OCI-LY7 (cell line): Measurements from ENCODE around the gene TMEM140.

Experiments
- EZH2phosphoT487 ChIP-seq: fragments of 200-600 bp; sonication (generic); IDR thresholded peaks from 2 replicates; pipeline ENCODE4 v1.6.1; 2018; ENCODE audit warnings: low read depth, borderline replicate concordance, mild to moderate bottlenecking, mixed run types, antibody characterized with exemption, low read length, moderate library complexity, mixed read lengths
- TF ChIP-seq, protein P1 (sequence below): fragments of 200-600 bp; sonication (generic); conservative IDR thresholded peaks from 2 replicates; pipeline ENCODE4 v1.5.1; 2014; ENCODE audit warnings: mild to moderate bottlenecking, antibody characterized with exemption, low read length, moderate library complexity, mixed read lengths

DNA sequence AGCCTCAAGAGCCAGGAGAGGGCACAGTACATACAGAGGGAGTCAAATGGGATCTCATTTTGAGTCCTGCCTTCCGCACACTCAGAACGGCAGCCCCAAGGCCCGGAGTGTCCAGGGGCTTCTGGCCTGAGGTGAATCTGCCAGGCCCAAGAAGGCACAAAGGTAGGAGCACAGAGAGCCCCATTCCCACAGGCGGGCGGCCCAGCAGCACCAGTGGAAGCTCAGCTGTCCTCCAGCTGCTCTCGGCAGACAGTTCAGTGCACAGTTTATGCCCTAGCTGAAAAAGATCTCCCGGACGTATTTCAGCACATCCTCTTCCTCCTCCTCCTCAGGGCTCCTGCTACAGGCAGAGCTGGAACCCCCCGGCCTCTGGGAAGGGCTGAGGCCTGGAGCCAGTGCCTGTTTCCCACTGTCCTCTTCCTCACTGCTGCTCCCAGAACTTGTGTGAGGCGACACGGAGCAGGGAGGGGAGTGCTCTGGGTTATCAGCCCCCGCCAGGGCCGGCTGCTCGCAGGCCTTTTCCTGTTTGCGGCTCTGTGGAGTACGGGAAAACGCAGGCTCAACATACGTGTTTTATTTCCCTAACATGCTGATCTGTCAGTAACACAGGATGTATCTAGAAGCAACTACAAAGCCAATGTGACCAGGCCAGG is 18.6 kb downstream of the TMEM140 start:
- TF ChIP-seq, protein P1, sequence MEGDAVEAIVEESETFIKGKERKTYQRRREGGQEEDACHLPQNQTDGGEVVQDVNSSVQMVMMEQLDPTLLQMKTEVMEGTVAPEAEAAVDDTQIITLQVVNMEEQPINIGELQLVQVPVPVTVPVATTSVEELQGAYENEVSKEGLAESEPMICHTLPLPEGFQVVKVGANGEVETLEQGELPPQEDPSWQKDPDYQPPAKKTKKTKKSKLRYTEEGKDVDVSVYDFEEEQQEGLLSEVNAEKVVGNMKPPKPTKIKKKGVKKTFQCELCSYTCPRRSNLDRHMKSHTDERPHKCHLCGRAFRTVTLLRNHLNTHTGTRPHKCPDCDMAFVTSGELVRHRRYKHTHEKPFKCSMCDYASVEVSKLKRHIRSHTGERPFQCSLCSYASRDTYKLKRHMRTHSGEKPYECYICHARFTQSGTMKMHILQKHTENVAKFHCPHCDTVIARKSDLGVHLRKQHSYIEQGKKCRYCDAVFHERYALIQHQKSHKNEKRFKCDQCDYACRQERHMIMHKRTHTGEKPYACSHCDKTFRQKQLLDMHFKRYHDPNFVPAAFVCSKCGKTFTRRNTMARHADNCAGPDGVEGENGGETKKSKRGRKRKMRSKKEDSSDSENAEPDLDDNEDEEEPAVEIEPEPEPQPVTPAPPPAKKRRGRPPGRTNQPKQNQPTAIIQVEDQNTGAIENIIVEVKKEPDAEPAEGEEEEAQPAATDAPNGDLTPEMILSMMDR, result no peak
- no peak for TF ChIP-seq EZH2phosphoT487
